A673 (cell line): Measurements from ENCODE around the gene GGA3.

ENCODE experiments used
- EZH2 ChIP-seq: fragments of 200-600 bp; sonication (generic); IDR thresholded peaks from 2 replicates; pipeline ENCODE4 v1.6.1; 2017; ENCODE audit warnings: borderline replicate concordance, low read depth, mild to moderate bottlenecking, mixed read lengths, antibody characterized with exemption, low read length; ENCODE audit not compliant: poor library complexity, severe bottlenecking
- TF ChIP-seq, protein P1 (sequence below): fragments of 300-800, 200-600 bp; sonication (generic); conservative IDR thresholded peaks from 2 replicates; pipeline ENCODE4 v1.5.1; 2017; ENCODE audit warnings: low read depth, mild to moderate bottlenecking, antibody characterized with exemption, low read length, moderate library complexity, mixed read lengths

DNA sequence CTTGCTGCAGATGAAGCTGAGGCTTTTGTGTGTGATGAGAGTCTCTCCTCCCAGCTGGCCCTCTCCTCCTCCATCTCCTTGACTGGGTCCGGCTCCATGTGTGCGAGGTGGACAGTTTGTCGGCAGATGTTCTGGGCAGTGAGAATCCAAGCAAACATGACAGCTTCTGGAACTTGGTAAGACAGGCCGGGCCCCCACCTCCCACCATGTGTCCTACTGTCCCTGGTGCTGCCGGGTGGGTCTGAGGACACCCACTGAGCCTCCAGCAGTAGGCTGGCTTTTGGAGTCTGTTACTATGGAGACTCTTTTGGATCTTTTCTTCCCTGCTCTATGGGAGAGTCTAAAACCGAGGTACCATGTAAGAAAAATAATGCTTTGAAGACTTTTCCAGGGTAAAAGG, 43.3 kb downstream of the GGA3 start:
- TF ChIP-seq, protein P1, sequence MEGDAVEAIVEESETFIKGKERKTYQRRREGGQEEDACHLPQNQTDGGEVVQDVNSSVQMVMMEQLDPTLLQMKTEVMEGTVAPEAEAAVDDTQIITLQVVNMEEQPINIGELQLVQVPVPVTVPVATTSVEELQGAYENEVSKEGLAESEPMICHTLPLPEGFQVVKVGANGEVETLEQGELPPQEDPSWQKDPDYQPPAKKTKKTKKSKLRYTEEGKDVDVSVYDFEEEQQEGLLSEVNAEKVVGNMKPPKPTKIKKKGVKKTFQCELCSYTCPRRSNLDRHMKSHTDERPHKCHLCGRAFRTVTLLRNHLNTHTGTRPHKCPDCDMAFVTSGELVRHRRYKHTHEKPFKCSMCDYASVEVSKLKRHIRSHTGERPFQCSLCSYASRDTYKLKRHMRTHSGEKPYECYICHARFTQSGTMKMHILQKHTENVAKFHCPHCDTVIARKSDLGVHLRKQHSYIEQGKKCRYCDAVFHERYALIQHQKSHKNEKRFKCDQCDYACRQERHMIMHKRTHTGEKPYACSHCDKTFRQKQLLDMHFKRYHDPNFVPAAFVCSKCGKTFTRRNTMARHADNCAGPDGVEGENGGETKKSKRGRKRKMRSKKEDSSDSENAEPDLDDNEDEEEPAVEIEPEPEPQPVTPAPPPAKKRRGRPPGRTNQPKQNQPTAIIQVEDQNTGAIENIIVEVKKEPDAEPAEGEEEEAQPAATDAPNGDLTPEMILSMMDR: no peak
- TF ChIP-seq EZH2: no peak
